ENCODE data around the gene ZIC4.

DNA sequence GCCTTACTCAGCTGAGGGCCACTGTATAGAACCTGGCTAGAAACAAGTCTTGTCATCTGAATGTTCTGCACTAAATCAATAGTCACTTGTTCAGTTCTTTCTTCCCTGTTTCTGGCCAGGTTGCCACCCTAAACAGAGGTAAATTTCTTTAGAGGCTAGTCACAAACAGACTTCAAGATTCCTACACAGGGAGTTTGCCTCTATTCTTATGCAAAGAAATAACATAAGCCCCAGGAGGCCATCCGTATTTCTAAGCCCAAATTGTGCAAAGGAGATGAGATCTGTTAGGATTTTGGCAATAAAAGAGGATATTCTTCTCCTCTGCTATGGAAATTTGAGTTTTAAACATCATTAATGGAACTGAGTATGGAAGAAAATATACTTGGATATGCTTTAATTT, 4.9 kb downstream of the ZIC4 start:
- TF ChIP-seq EP300 (IDR thresholded peaks at IDR 0.05), result no peak
- TF ChIP-seq, protein P1, sequence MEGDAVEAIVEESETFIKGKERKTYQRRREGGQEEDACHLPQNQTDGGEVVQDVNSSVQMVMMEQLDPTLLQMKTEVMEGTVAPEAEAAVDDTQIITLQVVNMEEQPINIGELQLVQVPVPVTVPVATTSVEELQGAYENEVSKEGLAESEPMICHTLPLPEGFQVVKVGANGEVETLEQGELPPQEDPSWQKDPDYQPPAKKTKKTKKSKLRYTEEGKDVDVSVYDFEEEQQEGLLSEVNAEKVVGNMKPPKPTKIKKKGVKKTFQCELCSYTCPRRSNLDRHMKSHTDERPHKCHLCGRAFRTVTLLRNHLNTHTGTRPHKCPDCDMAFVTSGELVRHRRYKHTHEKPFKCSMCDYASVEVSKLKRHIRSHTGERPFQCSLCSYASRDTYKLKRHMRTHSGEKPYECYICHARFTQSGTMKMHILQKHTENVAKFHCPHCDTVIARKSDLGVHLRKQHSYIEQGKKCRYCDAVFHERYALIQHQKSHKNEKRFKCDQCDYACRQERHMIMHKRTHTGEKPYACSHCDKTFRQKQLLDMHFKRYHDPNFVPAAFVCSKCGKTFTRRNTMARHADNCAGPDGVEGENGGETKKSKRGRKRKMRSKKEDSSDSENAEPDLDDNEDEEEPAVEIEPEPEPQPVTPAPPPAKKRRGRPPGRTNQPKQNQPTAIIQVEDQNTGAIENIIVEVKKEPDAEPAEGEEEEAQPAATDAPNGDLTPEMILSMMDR (IDR thresholded peaks at IDR 0.05), result no peak

Measured in sigmoid colon (tissue), 4 donors.